Uterus (tissue), 4 donors: ENCODE data around the gene PHYHD1. TPM values are rescaled to one million over a fixed set of nuclear protein-coding genes. Genes with fewer than 3 reads are reported as not detected.
A peak's percentile ranks its signal among the peaks of the same experiment; 100 is the strongest.

ENCODE experiments used
- DNase-seq, 2 donors: peaks; one replicate each; pipeline ENCODE4 v3.0.0-alpha.2; 2019 to 2020
- H3K27ac ChIP-seq, 2 donors: fragments of 200-600 bp; sonication (generic); 1 replicate in 1 of 2; 2 replicates in 1 of 2; pipeline ENCODE4 v1.5.1; 2016 to 2018
- H3K27me3 ChIP-seq, 2 donors: fragments of 200-600 bp; sonication (generic); one replicate each; pipeline ENCODE4 v1.5.1; 2018 to 2019; ENCODE audit warnings: control low read depth in 1 of 2
- H3K36me3 ChIP-seq, 2 donors: fragments of 200-600 bp; sonication (generic); one replicate each; pipeline ENCODE4 v1.5.1; 2019; ENCODE audit warnings: control low read depth in 1 of 2
- H3K4me1 ChIP-seq, 2 donors: fragments of 200-600 bp; sonication (generic); one replicate each; pipeline ENCODE4 v1.5.1; 2018 to 2019; ENCODE audit warnings: control low read depth in 1 of 2
- H3K4me3 ChIP-seq, 2 donors: fragments of 200-600 bp; sonication (generic); 1 replicate in 1 of 2; 2 replicates in 1 of 2; pipeline ENCODE4 v1.5.1; 2018 to 2019; ENCODE audit warnings: mild to moderate bottlenecking in 1 of 2
- H3K9me3 ChIP-seq, 2 donors: fragments of 200-600 bp; sonication (generic); one replicate each; pipeline ENCODE4 v1.5.1; 2019; ENCODE audit warnings: control low read depth in 1 of 2
- CTCF ChIP-seq, 4 experiments: fragments of 200-600 bp in 2 of 4; fragments of 450-650 bp in 2 of 4; sonication (generic) in 2 of 4; IDR thresholded peaks; one replicate each; pipeline ENCODE4 v1.5.1; 2016 to 2019; ENCODE audit warnings: antibody characterized with exemption in 4 of 4, mild to moderate bottlenecking in 2 of 4, moderate library complexity in 1 of 4
- POLR2A ChIP-seq, 2 donors: fragments of 450-650 bp; IDR thresholded peaks; one replicate each; pipeline ENCODE4 v1.6.1; 2016; ENCODE audit warnings: antibody characterized with exemption in 2 of 2, mild to moderate bottlenecking in 1 of 2, moderate library complexity in 1 of 2
- intact Hi-C: fragments of 100-400 bp; cut with DNase I; formaldehyde crosslinking; loops from one replicate; pipeline ENCODE4 v1.15.1; 2023; ENCODE audit warnings: low total_unique reads
- total RNA-seq, 4 donors: library from RNA; depleted of rRNA in 3 of 4; stranded (reverse); fragments of >200 nt in 3 of 4; gene quantifications; one replicate each; pipeline versions ENCODE4 v1.1.0 to v1.2.4, GENCODE V29; 2014 to 2023
- donor health status: DM: yes; HTN: yes; CAD: no.

PHYHD1 gene
- total RNA-seq, 4 donors from 2014 or later, result 23.2 to 30.8 (median 27.2) TPM

- TF ChIP-seq CTCF (IDR thresholded peaks at IDR 0.05), result no peak
- intact Hi-C loops, result no loop called here
- Histone ChIP-seq H3K4me3 (no peak overlapping the region), H3K27me3 (no peaks in the 10 kb centered on the region), H3K4me1 (no peaks in the 10 kb centered on the region), H3K36me3 (no peaks in the 10 kb centered on the region), H3K9me3 (no peaks in the 10 kb centered on the region), H3K27ac (peak overlapping the region; percentile 13 to 50)
- DNase-seq, result no peak
Observed at GRCh38 chr9:128901822-128902221, 19.0 kb upstream of the PHYHD1 start.

- no peaks in the 10 kb centered on the region for H3K36me3 ChIP-seq
- H3K27ac ChIP-seq, result peak overlapping the region; percentile 54 to 61
- DNase-seq, result peak in 1 of 2 donors; percentile 50
- H3K27me3 ChIP-seq, result no peaks in the 10 kb centered on the region
- no peaks in the 10 kb centered on the region for H3K4me1 ChIP-seq
- TF ChIP-seq POLR2A (IDR thresholded peaks at IDR 0.05), result no peak
- no peaks in the 10 kb centered on the region for H3K9me3 ChIP-seq
- no peak overlapping the region for H3K4me3 ChIP-seq
- intact Hi-C loops, result no loop called here
Observed at GRCh38 chr9:128902351-128903078, 18.3 kb upstream of the PHYHD1 start.

- Histone ChIP-seq H3K36me3 (no peaks in the 10 kb centered on the region), H3K9me3 (no peaks in the 10 kb centered on the region), H3K27ac (peak overlapping the region; percentile 54 to 61), H3K4me3 (no peak overlapping the region), H3K27me3 (no peaks in the 10 kb centered on the region), H3K4me1 (no peaks in the 10 kb centered on the region)
- no peak for DNase-seq
- intact Hi-C loops, result no loop called here
- no peak for TF ChIP-seq POLR2A (IDR thresholded peaks at IDR 0.05)
- TF ChIP-seq CTCF (IDR thresholded peaks at IDR 0.05), result no peak
Observed at GRCh38 chr9:128903079-128903461, 17.7 kb upstream of the PHYHD1 start.

DNA sequence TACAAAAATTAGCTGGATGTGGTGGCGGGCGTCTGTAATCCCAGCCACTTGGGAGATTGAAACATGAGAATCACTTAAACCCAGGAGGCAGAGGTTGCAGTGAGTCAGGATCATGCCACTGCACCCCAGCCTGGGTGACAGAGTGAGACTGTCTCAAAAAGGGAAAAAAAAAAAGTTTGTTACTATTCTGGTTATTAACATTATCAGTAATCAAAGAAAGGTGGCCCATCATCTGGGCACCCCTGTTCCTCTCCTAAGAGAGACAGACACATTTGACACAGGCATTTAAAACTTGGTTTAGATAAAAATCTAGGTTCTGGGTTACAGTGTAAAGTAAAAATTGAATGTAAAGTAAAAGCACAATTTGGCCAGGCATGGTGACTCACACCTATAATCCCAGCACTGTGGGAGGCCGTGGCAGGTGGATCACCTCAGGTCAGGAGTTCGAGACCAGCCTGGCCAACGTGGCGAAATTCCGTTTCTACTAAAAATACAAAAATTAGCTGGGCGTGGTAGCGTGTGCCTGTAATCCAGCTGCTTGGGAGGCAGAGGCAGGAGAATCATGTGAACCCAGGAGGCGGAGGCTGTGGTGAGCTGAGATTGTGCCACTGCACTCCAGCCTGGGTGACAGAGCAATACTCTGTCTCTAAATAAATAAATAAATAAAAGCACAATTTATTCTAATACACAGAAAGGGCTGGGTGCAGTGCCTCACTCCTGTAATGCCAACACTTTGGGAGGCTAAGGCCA lies 16.7 kb upstream of the PHYHD1 start:
- Histone ChIP-seq H3K4me1 (peaks cover 0 to under 1% of the 10 kb centered on the region in 2 donors), H3K9me3 (no peaks in the 10 kb centered on the region), H3K36me3 (no peaks in the 10 kb centered on the region), H3K27me3 (no peaks in the 10 kb centered on the region), H3K27ac (peak overlapping the region in 1 of 2 donors; percentile 33), H3K4me3 (no peak overlapping the region)
- no peak for DNase-seq
- intact Hi-C loops, result no loop called here
- TF ChIP-seq CTCF (IDR thresholded peaks at IDR 0.05), result no peak

DNA sequence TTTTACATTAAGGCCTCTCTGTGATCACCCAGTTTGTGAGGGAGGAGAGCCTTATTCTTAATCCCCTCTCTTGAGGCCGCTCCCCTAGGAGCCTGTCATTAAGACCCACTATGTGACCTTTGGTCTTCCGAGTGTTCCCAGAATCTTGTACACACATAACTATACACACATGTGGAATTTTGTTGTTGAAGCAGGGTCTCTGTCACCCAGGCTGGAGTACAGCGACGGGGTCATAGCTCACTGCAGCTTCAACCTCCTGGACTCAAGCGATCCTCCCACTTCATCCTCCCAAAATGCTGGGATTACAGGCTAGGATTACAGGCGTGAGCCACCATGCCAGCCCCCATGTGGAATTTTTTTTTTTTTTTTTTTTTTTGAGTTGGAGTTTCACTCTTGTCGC lies 14.8 kb upstream of the PHYHD1 start:
- H3K27me3 ChIP-seq, result no peaks in the 10 kb centered on the region
- intact Hi-C loops, result no loop called here
- H3K4me1 ChIP-seq, result peaks cover 0 to 17% of the 10 kb centered on the region in 2 donors
- H3K27ac ChIP-seq, result peak overlapping the region in 1 of 2 donors; percentile 21
- H3K9me3 ChIP-seq, result no peaks in the 10 kb centered on the region
- H3K4me3 ChIP-seq, result no peak overlapping the region
- DNase-seq, result no peak
- no peaks in the 10 kb centered on the region for H3K36me3 ChIP-seq
- no peak for TF ChIP-seq POLR2A (IDR thresholded peaks at IDR 0.05)
- TF ChIP-seq CTCF (IDR thresholded peaks at IDR 0.05), result no peak
